KMS-11 (cell line): ENCODE results near the gene ASPRV1.

Experiments used
- H2AFZ ChIP-seq: fragments of 200-600 bp; sonication (generic); 2 replicates; pipeline ENCODE4 v1.6.1; 2016; ENCODE audit warnings: antibody characterized with exemption, mixed run types, low read depth
- H3K27ac ChIP-seq: fragments of 200-600 bp; sonication (generic); 2 replicates; pipeline ENCODE4 v1.6.1; 2016; ENCODE audit warnings: mild to moderate bottlenecking, mixed run types
- H3K27me3 ChIP-seq: fragments of 200-600 bp; sonication (generic); 2 replicates; pipeline ENCODE4 v1.6.1; 2017; ENCODE audit warnings: mild to moderate bottlenecking, low read depth, mixed run types, moderate library complexity; ENCODE audit not compliant: insufficient read depth
- H3K36me3 ChIP-seq: fragments of 200-600 bp; sonication (generic); 2 replicates; pipeline ENCODE4 v1.6.1; 2017; ENCODE audit warnings: mild to moderate bottlenecking, mixed run types; ENCODE audit not compliant: insufficient read depth
- H3K4me1 ChIP-seq: fragments of 200-600 bp; sonication (generic); 2 replicates; pipeline ENCODE4 v1.6.1; 2016; ENCODE audit warnings: mild to moderate bottlenecking, low read depth, mixed run types; ENCODE audit not compliant: poor library complexity, severe bottlenecking
- H3K4me2 ChIP-seq: fragments of 200-600 bp; sonication (generic); 2 replicates; pipeline ENCODE4 v1.7.0; 2016; ENCODE audit warnings: mild to moderate bottlenecking, mixed run types
- H3K4me3 ChIP-seq: fragments of 200-600 bp; sonication (generic); IDR thresholded peaks from 2 replicates; pipeline ENCODE4 v1.6.1; 2017; ENCODE audit warnings: low read depth, low read length, mixed read lengths; ENCODE audit not compliant: insufficient read depth
- H3K79me2 ChIP-seq: fragments of 200-600 bp; sonication (generic); 2 replicates; pipeline ENCODE4 v1.6.1; 2016; ENCODE audit warnings: low read depth, mixed run types; ENCODE audit not compliant: insufficient read depth
- H3K9ac ChIP-seq: fragments of 200-600 bp; sonication (generic); 2 replicates; pipeline ENCODE4 v1.6.1; 2016; ENCODE audit warnings: mild to moderate bottlenecking, mixed run types
- H4K20me1 ChIP-seq: fragments of 200-600 bp; sonication (generic); 2 replicates; pipeline ENCODE4 v1.6.1; 2016; ENCODE audit warnings: mild to moderate bottlenecking, mixed run types; ENCODE audit not compliant: insufficient read depth
- TF ChIP-seq, protein P1 (sequence below): fragments of 200-600 bp; sonication (generic); conservative IDR thresholded peaks from 2 replicates; pipeline ENCODE4 v1.6.1; 2017; ENCODE audit warnings: low read depth, mild to moderate bottlenecking, antibody characterized with exemption, low read length, moderate library complexity, mixed read lengths

The ASPRV1 gene

DNA sequence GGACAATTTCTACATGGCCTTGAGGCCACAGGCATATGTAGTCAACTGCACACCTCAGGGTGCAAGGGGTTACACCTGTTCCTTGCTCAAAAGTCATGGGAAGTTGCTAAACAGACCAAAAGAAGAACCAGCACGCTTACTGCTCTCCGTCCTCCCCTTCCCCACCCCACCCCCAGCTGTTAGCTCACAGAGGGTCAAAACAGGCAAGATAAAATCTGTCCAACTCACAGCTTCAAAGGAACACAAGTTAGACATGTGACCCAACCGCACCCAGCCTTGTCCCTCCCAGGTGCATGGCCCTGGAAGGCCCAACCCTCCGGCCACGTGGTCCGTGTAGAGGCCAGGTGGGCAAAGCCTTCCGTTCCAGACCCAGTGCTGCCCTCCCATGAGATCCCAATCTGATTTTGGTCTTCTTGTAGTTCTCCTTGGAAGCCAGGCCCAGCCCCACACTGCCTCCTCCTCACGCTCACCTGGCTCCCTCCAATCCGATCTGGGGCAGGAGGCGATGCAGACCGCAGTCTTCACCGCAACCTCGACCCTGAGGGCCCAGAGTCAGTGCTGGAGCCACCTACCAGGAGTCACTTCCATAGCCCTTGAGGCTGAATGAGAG is 14.5 kb upstream of the ASPRV1 start:
- Histone ChIP-seq H3K4me1 (peaks cover 3% of the 10 kb centered on the region), H2AFZ (no peak overlapping the region), H3K9ac (no peak overlapping the region), H3K27me3 (no peaks in the 10 kb centered on the region), H3K27ac (no peak overlapping the region), H3K4me2 (no peak overlapping the region), H3K4me3 (no peak overlapping the region), H4K20me1 (no peaks in the 10 kb centered on the region), H3K36me3 (no peaks in the 10 kb centered on the region), H3K79me2 (no peaks in the 10 kb centered on the region)
- TF ChIP-seq, protein P1, sequence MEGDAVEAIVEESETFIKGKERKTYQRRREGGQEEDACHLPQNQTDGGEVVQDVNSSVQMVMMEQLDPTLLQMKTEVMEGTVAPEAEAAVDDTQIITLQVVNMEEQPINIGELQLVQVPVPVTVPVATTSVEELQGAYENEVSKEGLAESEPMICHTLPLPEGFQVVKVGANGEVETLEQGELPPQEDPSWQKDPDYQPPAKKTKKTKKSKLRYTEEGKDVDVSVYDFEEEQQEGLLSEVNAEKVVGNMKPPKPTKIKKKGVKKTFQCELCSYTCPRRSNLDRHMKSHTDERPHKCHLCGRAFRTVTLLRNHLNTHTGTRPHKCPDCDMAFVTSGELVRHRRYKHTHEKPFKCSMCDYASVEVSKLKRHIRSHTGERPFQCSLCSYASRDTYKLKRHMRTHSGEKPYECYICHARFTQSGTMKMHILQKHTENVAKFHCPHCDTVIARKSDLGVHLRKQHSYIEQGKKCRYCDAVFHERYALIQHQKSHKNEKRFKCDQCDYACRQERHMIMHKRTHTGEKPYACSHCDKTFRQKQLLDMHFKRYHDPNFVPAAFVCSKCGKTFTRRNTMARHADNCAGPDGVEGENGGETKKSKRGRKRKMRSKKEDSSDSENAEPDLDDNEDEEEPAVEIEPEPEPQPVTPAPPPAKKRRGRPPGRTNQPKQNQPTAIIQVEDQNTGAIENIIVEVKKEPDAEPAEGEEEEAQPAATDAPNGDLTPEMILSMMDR = no peak

DNA sequence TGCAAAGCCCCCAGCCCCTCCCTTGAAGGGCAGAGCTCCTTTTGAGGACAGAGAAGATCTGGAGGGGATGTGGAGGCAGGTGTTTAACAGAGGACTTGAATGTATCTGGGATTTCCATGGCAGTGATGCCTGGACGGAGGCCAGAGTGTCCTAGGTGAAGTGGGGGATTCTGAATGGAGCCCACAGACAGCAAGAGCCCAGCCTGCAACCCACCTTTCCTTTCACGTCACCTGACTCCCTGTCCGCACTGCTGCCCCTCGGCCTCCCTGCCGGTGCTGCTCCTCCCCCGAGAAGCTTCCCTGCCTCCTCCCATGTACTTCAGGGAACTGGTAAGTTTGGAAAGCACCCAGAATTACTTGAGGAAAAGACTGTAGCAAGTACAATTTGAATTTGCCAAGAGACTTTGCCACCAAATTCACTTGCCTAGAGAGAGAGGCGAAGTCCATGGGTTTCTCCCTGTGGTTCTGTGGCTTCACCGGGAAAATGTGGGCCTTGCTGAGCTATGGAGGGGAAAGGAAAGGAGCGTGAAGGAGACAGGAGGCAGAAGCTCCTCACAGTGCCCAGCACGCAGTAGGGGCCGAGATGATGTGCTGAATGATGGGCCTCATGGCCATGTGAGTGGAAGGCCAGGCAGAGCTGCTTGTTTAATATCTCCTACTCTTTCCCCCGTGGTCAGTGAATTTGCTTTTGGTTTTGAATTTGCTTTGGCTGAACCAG is 13.9 kb upstream of the ASPRV1 start:
- no peak overlapping the region for H3K4me3 ChIP-seq

DNA sequence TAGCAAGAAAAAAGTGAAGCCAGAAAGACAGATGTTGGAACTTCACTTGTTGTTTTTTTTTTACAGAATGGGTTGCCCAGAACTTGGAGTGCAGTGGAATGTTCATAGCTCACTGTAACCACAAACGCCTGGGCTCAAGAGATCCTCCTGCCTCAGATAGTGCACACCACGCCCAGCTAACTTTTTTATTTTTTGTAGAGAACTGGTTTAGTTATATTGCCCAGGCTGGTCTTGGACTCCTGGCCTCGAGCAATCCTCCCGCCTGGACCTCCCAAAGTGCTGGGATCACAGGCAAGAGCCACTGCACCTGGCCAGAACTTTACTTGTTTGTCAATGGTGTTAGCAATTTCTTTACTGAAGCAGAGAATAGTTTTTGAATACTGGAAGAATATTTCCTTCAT is 11.9 kb upstream of the ASPRV1 start:
- H3K4me2 ChIP-seq = no peak overlapping the region
- no peaks in the 10 kb centered on the region for H3K79me2 ChIP-seq
- TF ChIP-seq, protein P1 = no peak
- no peak overlapping the region for H3K4me3 ChIP-seq
- peaks cover 3% of the 10 kb centered on the region for H3K4me1 ChIP-seq
- no peaks in the 10 kb centered on the region for H3K36me3 ChIP-seq
- no peaks in the 10 kb centered on the region for H4K20me1 ChIP-seq
- no peak overlapping the region for H3K27ac ChIP-seq
- no peak overlapping the region for H2AFZ ChIP-seq
- H3K9ac ChIP-seq = no peak overlapping the region
- H3K27me3 ChIP-seq = no peaks in the 10 kb centered on the region

More for the DNA sequence above, 13.9 kb upstream of the ASPRV1 start:
- Histone ChIP-seq H3K36me3 (no peaks in the 10 kb centered on the region), H4K20me1 (no peaks in the 10 kb centered on the region), H3K9ac (no peak overlapping the region), H3K4me1 (peaks cover 3% of the 10 kb centered on the region), H3K27me3 (no peaks in the 10 kb centered on the region), H2AFZ (no peak overlapping the region), H3K27ac (no peak overlapping the region), H3K4me2 (no peak overlapping the region), H3K79me2 (no peaks in the 10 kb centered on the region)
- TF ChIP-seq, protein P1 = no peak

DNA sequence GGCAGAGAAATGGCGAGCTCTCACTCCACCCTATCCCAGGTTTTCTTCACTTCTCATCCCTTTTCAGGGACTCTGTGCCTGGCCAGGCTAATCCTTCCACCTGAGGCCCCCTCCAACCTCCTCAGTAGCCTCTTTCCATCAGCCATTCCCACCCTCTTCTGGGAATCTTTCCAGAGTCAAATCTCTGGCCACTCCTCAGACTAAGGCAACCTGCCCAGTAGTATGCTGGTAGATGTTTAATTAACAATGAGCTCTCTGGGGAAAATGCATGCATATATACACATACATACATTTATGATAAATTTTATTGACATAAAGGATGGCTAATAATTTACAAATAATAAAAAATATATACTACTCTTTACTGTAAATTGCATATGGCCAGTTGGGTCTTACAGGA is 11.4 kb upstream of the ASPRV1 start:
- Histone ChIP-seq H3K27ac (no peak overlapping the region), H3K4me3 (no peak overlapping the region), H2AFZ (no peak overlapping the region), H3K4me2 (no peak overlapping the region), H3K4me1 (peaks cover 3% of the 10 kb centered on the region), H3K79me2 (no peaks in the 10 kb centered on the region), H3K9ac (no peak overlapping the region), H4K20me1 (no peaks in the 10 kb centered on the region), H3K36me3 (no peaks in the 10 kb centered on the region), H3K27me3 (no peaks in the 10 kb centered on the region)
- TF ChIP-seq, protein P1 = no peak
